Calu3 (cell line): Measurements from ENCODE around the gene USPL1. TPM values are rescaled to one million over a fixed set of nuclear protein-coding genes. Genes with fewer than 3 reads are reported as not detected.

Experiments used
- BruUV-seq: library from RNA; stranded (reverse); fragments of 400-500 nt; replicated peaks from 2 replicates; lab custom pipeline; 2021; lab: Mats Ljungman, UMichigan
- CTCF ChIA-PET: fragments of 300-600 bp; sonication (Branson Sonifier 250); formaldehyde crosslinking; loops from one replicate; lab custom pipeline; 2022; ENCODE audit warnings: antibody characterized with exemption; lab: Charles Lee
- DNase-seq: peaks from one replicate; pipeline ENCODE4 v3.0.0; 2022
- H3K27ac Mint-ChIP-seq: one replicate; pipeline ENCODE4 v1.8.0; 2022; ENCODE audit warnings: mixed read lengths; ENCODE audit not compliant: unreplicated experiment
- H3K27me3 Mint-ChIP-seq: one replicate; pipeline ENCODE4 v1.8.0; 2022; ENCODE audit warnings: mixed read lengths; ENCODE audit not compliant: unreplicated experiment
- H3K36me3 Mint-ChIP-seq: one replicate; pipeline ENCODE4 v1.8.0; 2022; ENCODE audit warnings: mild to moderate bottlenecking, moderate library complexity, mixed read lengths; ENCODE audit not compliant: insufficient read depth, unreplicated experiment
- H3K4me1 Mint-ChIP-seq: one replicate; pipeline ENCODE4 v1.8.0; 2022; ENCODE audit warnings: mild to moderate bottlenecking, low read depth, mixed read lengths; ENCODE audit not compliant: unreplicated experiment
- H3K4me3 Mint-ChIP-seq: one replicate; pipeline ENCODE4 v1.8.0; 2022; ENCODE audit warnings: mild to moderate bottlenecking, low read depth, moderate library complexity, mixed read lengths; ENCODE audit not compliant: unreplicated experiment
- H3K9me3 Mint-ChIP-seq: one replicate; pipeline ENCODE4 v1.8.0; 2022; ENCODE audit warnings: low read depth, mixed read lengths; ENCODE audit not compliant: unreplicated experiment
- intact Hi-C: fragments of 100-400 bp; cut with micrococcal nuclease; formaldehyde crosslinking; loops from one replicate; pipeline ENCODE4 v1.10.0; 2022; ENCODE audit not compliant: unreplicated experiment
- total RNA-seq: library from RNA; stranded (reverse); gene quantifications from 2 replicates; pipeline ENCODE4 v1.2.3, GENCODE V29; 2022
- TF ChIP-seq, protein P1 (sequence below): fragments of 200-600 bp; IDR thresholded peaks from one replicate; pipeline ENCODE4 v1.8.0; 2022; ENCODE audit warnings: antibody characterized with exemption; ENCODE audit not compliant: unreplicated experiment

USPL1 gene
- total RNA-seq, 1 experiment from 2014 or later: 11.2 TPM

DNA sequence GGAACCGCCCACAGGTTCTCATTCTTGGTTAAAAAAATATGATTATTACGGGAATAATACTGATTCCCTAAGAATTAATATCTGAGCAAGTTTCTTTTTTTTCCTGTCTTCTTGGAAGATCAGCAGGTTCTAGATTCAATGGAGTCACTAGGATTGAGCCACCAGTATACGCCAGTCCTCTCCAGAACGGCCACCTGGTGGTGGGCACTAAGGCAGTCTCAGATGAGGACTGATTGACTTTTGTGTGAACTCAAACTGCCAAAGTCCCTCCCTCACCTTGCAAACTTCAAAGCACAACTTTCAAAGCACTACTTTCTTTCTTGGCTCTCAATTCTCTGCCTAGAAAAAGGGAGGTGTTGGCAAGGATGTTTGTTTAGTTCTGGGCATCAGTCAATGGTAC lies 84.3 kb downstream of the USPL1 start:
- intact Hi-C loops: no loop called here
- BruUV-seq: no TSS peak
- no peaks in the 10 kb centered on the region for H3K27me3 Mint-ChIP-seq

DNA sequence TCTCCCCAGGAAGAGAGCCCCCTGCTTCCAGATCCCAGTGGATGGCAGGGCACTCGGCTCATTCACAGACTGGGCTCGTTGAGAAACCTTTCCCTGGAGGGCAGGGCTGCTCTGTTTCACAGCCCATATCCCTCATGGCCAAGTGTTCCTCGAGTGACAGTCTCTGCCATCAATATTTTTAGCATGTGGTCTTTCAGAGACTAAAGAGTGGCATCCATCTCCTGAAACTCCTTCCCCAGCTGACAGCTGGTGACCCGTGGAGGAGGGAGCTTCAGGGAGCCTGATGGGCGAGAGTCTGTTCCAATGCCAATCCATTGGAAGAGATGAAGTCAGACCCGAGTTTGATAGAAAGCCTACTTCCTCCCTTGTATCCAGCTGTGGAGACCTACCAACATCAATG lies 86.9 kb downstream of the USPL1 start:
- TF ChIP-seq, protein P1, sequence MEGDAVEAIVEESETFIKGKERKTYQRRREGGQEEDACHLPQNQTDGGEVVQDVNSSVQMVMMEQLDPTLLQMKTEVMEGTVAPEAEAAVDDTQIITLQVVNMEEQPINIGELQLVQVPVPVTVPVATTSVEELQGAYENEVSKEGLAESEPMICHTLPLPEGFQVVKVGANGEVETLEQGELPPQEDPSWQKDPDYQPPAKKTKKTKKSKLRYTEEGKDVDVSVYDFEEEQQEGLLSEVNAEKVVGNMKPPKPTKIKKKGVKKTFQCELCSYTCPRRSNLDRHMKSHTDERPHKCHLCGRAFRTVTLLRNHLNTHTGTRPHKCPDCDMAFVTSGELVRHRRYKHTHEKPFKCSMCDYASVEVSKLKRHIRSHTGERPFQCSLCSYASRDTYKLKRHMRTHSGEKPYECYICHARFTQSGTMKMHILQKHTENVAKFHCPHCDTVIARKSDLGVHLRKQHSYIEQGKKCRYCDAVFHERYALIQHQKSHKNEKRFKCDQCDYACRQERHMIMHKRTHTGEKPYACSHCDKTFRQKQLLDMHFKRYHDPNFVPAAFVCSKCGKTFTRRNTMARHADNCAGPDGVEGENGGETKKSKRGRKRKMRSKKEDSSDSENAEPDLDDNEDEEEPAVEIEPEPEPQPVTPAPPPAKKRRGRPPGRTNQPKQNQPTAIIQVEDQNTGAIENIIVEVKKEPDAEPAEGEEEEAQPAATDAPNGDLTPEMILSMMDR: no peak
- intact Hi-C loops: no loop called here
- Mint-ChIP-seq H3K27ac (no peak overlapping the region), H3K27me3 (no peaks in the 10 kb centered on the region), H3K4me3 (no peak overlapping the region), H3K36me3 (no peaks in the 10 kb centered on the region), H3K4me1 (no peaks in the 10 kb centered on the region), H3K9me3 (no peaks in the 10 kb centered on the region)
- CTCF ChIA-PET: no interaction called here
- BruUV-seq: no TSS peak
- DNase-seq: no peak

More for the DNA sequence above, 84.3 kb downstream of the USPL1 start:
- no peak overlapping the region for H3K27ac Mint-ChIP-seq
- no peak for DNase-seq
- no peak overlapping the region for H3K4me3 Mint-ChIP-seq
- TF ChIP-seq, protein P1: no peak
- CTCF ChIA-PET: no interaction called here
- H3K36me3 Mint-ChIP-seq: peaks cover 5% of the 10 kb centered on the region
- H3K4me1 Mint-ChIP-seq: peaks cover 9% of the 10 kb centered on the region
- no peaks in the 10 kb centered on the region for H3K9me3 Mint-ChIP-seq

DNA sequence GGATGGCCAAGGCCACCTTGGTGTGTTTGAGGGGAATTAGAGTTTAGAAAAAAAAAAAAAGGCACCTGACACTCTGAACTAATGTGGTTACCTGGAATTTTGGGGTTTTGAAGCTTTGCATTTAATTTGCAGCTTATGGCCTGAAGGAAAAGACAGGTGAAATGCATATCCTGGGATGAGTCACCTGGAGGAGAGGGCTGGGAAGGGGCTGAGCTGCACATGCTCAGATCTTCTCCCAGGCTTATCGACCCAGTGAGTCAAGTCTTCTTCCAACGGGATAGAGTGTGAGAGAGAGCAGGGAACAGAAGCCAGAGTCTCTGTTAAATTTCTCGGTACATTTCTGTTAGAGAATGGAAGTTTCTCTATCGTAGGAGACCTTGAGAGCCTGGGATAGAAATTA lies 88.0 kb downstream of the USPL1 start:
- Mint-ChIP-seq H3K36me3 (no peaks in the 10 kb centered on the region), H3K4me1 (no peaks in the 10 kb centered on the region), H3K27me3 (no peaks in the 10 kb centered on the region), H3K9me3 (no peaks in the 10 kb centered on the region), H3K27ac (no peak overlapping the region), H3K4me3 (no peak overlapping the region)
- BruUV-seq: no TSS peak
- TF ChIP-seq, protein P1: no peak
- intact Hi-C loops: no loop called here
- CTCF ChIA-PET: interaction anchor here (0.7 to 0.8 kb wide), 2 partner anchors 34 to 156 kb away, joined by 4 to 6 read pairs; no protein-coding TSS in a partner anchor
- peak; percentile 17 for DNase-seq

DNA sequence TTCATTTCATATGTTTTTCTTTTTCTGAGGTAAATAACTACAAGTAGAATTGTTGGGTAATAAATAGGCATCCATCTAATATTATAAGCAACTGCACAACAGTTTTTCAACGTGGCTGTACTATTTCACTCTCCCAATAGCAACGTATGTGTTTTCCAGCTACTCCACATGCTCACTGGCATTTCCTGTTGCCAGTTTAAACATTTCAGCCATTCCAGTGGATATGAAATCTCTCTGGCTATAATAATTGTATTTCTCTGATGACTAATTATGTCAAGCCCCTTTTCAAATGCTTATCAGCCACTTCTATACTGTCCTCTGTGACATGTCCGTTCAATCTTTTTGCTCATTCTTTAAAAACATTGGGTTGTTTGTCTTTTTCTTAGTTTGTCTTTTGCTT lies 90.8 kb downstream of the USPL1 start:
- intact Hi-C loops: no loop called here
- Mint-ChIP-seq H3K4me1 (peaks cover 12% of the 10 kb centered on the region), H3K4me3 (no peak overlapping the region), H3K9me3 (no peaks in the 10 kb centered on the region), H3K27me3 (no peaks in the 10 kb centered on the region), H3K27ac (no peak overlapping the region), H3K36me3 (no peaks in the 10 kb centered on the region)
- BruUV-seq: no TSS peak
- TF ChIP-seq, protein P1: no peak
- no peak for DNase-seq
- CTCF ChIA-PET: interaction anchor here (0.6 to 1.0 kb wide), 2 partner anchors 25 to 343 kb away, joined by 4 to 5 read pairs; no protein-coding TSS in a partner anchor

Other genes with a start within 250 kb of the USPL1 start
- gene UBE2L5, start 195.4 kb upstream of the USPL1 start, total RNA-seq: not detected in 2 replicates
- gene HMGB1, start 152.0 kb upstream of the USPL1 start, total RNA-seq: 344 and 410 TPM in 2 replicates
- not detected in 2 replicates for gene ALOX5AP, start 117.6 kb downstream of the USPL1 start, total RNA-seq